ENCODE data around the gene C6orf52. TPM values are rescaled to one million over a fixed set of nuclear protein-coding genes. Genes with fewer than 3 reads are reported as not detected.
A peak's percentile ranks its signal among the peaks of the same experiment; 100 is the strongest.

C6orf52 gene
- total and polyA plus RNA-seq, 9 of the 15 experiments (the other 6 are each of a cell fraction or from before 2014, with no cell fraction given), result 6.7 to 37.0 (median 11.1) TPM

GRCh38 chr6:10722820-10723566 is 28.6 kb upstream of the C6orf52 start, which contains the start of gene TMEM14C (continued):
- TF ChIP-seq ZNF121 (CRISPR knock-in tag; conservative IDR thresholded peaks at IDR 0.05) (no peak), HOMEZ (CRISPR knock-in tag; IDR thresholded peaks at IDR 0.05) (no peak), ZNF57 (CRISPR knock-in tag; IDR thresholded peaks at IDR 0.05) (no peak), WHSC1 (IDR thresholded peaks at IDR 0.05; ENCODE audit: low read length) (no peak), AFF1 (IDR thresholded peaks at IDR 0.05; ENCODE audit: low read depth in 1 of 2, partially characterized antibody in 2 of 2) (peak; percentile 30 to 55), TOE1 (IDR thresholded peaks at IDR 0.05; ENCODE audit: borderline replicate concordance) (peak; percentile 94), TOE1 (CRISPR knock-in tag; IDR thresholded peaks at IDR 0.05; ENCODE audit: borderline replicate concordance, low read depth) (no peak), SRSF1 (IDR thresholded peaks at IDR 0.05; ENCODE audit: low read depth, low read length) (no peak), NFIX (CRISPR knock-in tag; IDR thresholded peaks at IDR 0.05; ENCODE audit: low read depth) (no peak), CREB3L1 (IDR thresholded peaks at IDR 0.05; ENCODE audit: borderline replicate concordance, low read depth) (peak; percentile 15; the same call in 1 of the 2 replicates), ZNF354B (CRISPR knock-in tag; IDR thresholded peaks at IDR 0.05) (no peak), ZNF134 (CRISPR knock-in tag; conservative IDR thresholded peaks at IDR 0.05) (no peak), DACH1 (IDR thresholded peaks at IDR 0.05; ENCODE audit: partially characterized antibody) (no peak), TCF7 (IDR thresholded peaks at IDR 0.05; ENCODE audit: borderline replicate concordance) (no peak), ZNF586 (CRISPR knock-in tag; conservative IDR thresholded peaks at IDR 0.05) (no peak), NEUROD1 (IDR thresholded peaks at IDR 0.05; ENCODE audit: borderline replicate concordance, low read depth, low read length, partially characterized antibody) (peak; percentile 65), ZNF263 (CRISPR knock-in tag; IDR thresholded peaks at IDR 0.05; ENCODE audit: borderline replicate concordance) (no peak; the same call in 1 of the 2 replicates), DNMT1 (IDR thresholded peaks at IDR 0.05) (0 out of 2 replicates have a peak, but pooled peaks have one; percentile 34), HINFP (tag; conservative IDR thresholded peaks at IDR 0.05; ENCODE audit: low read depth) (no peak), SP1 (CRISPR knock-in tag; IDR thresholded peaks at IDR 0.05) (peak; percentile 91)
